BLaER1 treated with 17β-estradiol and CSF1 and Interleukin-3, amounts not matched to agents 10 nM and 100 nM (cell line): ENCODE data around the gene ZFYVE1.
"Not testable (repeated sequence)": the region's sequence is repeated elsewhere in the genome, so short reads cannot be mapped to it uniquely, and the experiment has no call there.

Experiments
- H3K27ac ChIP-seq, 11 experiments: shearing (Covaris generic); formaldehyde crosslinking; 2 replicates each; pipeline ENCODE4 v1.8.1; 2022
- H3K27me3 ChIP-seq, 11 experiments: shearing (Covaris generic); formaldehyde crosslinking; 2 replicates each; pipeline ENCODE4 v1.8.1; 2022
- H3K36me3 ChIP-seq, 11 experiments: shearing (Covaris generic); formaldehyde crosslinking; 2 replicates each; pipeline ENCODE4 v1.8.1; 2022
- H3K4me1 ChIP-seq, 10 experiments: shearing (Covaris generic); formaldehyde crosslinking; 2 replicates each; pipeline ENCODE4 v1.8.1; 2022
- H3K4me2 ChIP-seq, 11 experiments: shearing (Covaris generic); formaldehyde crosslinking; 2 replicates each; pipeline ENCODE4 v1.8.1; 2022
- H3K4me3 ChIP-seq, 10 experiments: shearing (Covaris generic); formaldehyde crosslinking; 2 replicates each; pipeline ENCODE4 v1.8.1; 2022
- H3K9ac ChIP-seq, 11 experiments: shearing (Covaris generic); formaldehyde crosslinking; 2 replicates each; pipeline ENCODE4 v1.8.1; 2022
- H3K9me3 ChIP-seq, 11 experiments: shearing (Covaris generic); formaldehyde crosslinking; replicated peaks in 1 of 11; 2 replicates each; pipeline ENCODE4 v1.8.1; 2022
- H4K20me1 ChIP-seq, 11 experiments: shearing (Covaris generic); formaldehyde crosslinking; 2 replicates each; pipeline ENCODE4 v1.8.1; 2022
- Cebpa-rat ChIP-seq, 11 experiments: shearing (Covaris generic); IDR thresholded peaks; 2 replicates each; pipeline ENCODE4 v1.8.1; 2022

ZFYVE1 gene

DNA sequence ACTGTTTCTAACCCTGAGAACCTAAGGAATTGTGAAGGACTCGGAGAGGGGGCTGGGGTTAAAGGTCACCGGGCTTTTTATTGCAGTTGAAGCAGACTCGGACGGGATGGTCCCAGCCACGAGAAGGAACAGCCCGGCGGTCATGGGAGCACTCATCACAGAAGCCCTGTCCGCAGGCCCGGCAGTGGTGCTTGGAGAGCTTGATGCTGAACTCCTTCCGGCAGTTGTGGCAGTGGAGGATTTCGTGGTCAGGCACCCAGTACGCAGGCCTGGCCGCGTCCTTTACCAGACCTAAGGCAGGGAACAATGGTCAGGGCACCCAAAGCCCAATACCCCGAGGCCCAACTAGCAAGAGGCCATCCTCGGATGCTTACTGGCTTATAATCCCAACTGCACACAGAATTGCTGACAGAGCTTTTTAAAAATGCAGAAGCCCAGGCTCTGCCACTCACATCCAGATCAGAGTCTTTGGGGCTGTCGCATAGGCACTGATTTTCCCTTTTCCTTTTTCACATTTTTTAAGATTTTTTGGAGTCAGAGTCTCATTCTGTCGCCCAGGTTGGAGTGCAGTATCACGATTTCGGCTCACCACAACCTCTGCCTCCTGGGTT, 56.0 kb downstream of the ZFYVE1 start:
- no peak for TF ChIP-seq Cebpa-rat (IDR thresholded peaks at IDR 0.05)
- peaks cover 77 to 100% (median 89%) of the 10 kb centered on the region in 11 experiments for H3K36me3 ChIP-seq
- no peaks in the 10 kb centered on the region for H3K27me3 ChIP-seq
- no peaks in the 10 kb centered on the region for H3K9me3 ChIP-seq
- H3K27ac ChIP-seq: no peak overlapping the region
- H4K20me1 ChIP-seq: peaks cover 0 to 8% (median 0%) of the 10 kb centered on the region in 11 experiments; a peak in 3 of 22 replicates
- peaks cover 0 to 3% (median under 1%) of the 10 kb centered on the region in 10 experiments; a peak in 4 of 20 replicates for H3K4me1 ChIP-seq
- no peak overlapping the region for H3K4me3 ChIP-seq
- no peak overlapping the region for H3K9ac ChIP-seq
- no peak overlapping the region for H3K4me2 ChIP-seq

DNA sequence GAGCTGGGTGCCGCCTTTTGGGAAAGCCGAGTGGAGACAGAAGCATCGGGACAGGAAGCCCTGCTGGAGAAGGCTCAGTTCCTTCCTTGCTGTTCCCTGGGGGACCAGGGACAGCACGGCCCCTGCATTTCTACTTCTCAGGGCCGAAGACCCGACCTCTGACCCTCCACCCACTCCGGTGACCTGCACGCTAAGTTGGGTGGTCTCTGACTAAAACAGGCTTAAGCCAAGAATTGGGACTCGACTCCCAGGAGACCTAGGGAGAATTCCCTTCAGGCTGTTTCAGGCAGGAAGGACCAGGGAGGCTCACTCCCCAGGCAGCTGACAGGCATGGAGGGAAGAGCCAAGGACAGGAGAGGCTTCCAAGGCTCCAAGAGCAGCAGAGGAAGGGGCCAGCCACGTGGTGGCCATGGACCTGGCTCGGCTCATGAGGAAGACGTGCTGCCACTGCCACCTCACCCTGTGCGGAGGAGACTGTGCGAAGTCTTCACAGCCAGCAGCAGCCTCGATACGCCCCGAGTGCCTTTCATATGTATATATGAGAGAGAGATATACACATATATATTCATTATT, 56.8 kb downstream of the ZFYVE1 start:
- no peak overlapping the region for H3K4me2 ChIP-seq
- H4K20me1 ChIP-seq: peaks cover 0 to 8% (median 0%) of the 10 kb centered on the region in 11 experiments; a peak in 3 of 22 replicates
- H3K9me3 ChIP-seq: no peaks in the 10 kb centered on the region
- peaks cover 69 to 92% (median 81%) of the 10 kb centered on the region in 11 experiments for H3K36me3 ChIP-seq
- no peak overlapping the region for H3K27ac ChIP-seq
- H3K9ac ChIP-seq: no peak overlapping the region
- H3K4me3 ChIP-seq: no peak overlapping the region
- H3K4me1 ChIP-seq: peaks cover 0 to 10% (median 8%) of the 10 kb centered on the region in 10 experiments; a peak in 16 of 20 replicates
- TF ChIP-seq Cebpa-rat (IDR thresholded peaks at IDR 0.05): no peak
- H3K27me3 ChIP-seq: no peaks in the 10 kb centered on the region

DNA sequence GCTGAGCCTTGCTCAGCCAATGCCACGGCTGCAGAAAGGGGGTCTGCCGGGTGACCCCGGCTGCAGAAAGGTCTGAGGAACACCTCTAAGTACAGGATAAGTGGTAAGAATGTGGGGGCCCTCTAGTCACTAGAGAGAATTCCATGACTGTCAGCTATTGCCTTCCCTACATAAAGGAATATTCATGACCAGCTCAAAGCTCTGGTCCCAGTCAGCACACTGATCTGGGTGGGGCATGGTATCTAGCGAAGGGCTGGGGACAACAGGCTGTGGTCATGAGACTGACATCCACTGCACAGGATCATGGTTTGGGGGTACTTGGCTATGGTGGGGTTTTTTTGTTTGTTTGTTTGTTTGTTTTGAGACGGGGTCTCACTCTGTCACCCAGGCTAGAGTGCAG, 58.6 kb downstream of the ZFYVE1 start:
- TF ChIP-seq Cebpa-rat (IDR thresholded peaks at IDR 0.05): no peak
- H3K27me3 ChIP-seq: no peaks in the 10 kb centered on the region
- H3K36me3 ChIP-seq: peaks cover 51 to 78% (median 63%) of the 10 kb centered on the region in 11 experiments
- H3K9me3 ChIP-seq: no peaks in the 10 kb centered on the region
- no peak overlapping the region for H3K4me3 ChIP-seq
- H3K9ac ChIP-seq: no peak overlapping the region
- H3K27ac ChIP-seq: no peak overlapping the region
- peaks cover 0 to 19% (median 14%) of the 10 kb centered on the region in 10 experiments; a peak in 16 of 20 replicates for H3K4me1 ChIP-seq
- no peaks in the 10 kb centered on the region; a peak in 1 of 22 replicates for H4K20me1 ChIP-seq
- H3K4me2 ChIP-seq: no peak overlapping the region

DNA sequence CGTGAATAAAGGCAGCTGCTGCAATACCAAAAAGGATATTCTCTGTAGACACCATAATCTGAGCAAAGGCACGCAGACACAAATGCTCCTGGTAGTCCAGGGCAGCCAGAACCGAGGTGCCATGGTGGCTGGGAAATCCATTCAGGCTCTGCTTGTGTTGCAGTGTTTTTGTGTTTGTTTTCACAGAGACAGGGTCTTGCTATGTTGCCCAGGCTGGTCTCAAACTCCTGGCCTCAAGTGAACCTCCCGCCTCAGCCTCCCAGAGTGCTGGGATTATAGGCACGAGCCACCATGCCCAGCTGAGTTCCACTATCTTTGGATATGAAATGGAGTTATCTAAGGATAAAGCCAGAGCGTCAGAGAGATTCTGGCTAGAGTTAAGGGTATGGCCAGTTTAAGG, 60.9 kb downstream of the ZFYVE1 start:
- H3K9ac ChIP-seq: no peak overlapping the region
- H3K4me1 ChIP-seq: peaks cover 0 to 19% (median 14%) of the 10 kb centered on the region in 10 experiments; a peak in 16 of 20 replicates
- TF ChIP-seq Cebpa-rat (IDR thresholded peaks at IDR 0.05): no peak
- H3K27ac ChIP-seq: peak overlapping the region in 6 of 11 experiments; percentile 33 to 60 (median 47); a peak in 7 of 22 replicates
- H3K27me3 ChIP-seq: no peaks in the 10 kb centered on the region
- H4K20me1 ChIP-seq: no peaks in the 10 kb centered on the region; a peak in 1 of 22 replicates
- H3K4me3 ChIP-seq: no peak overlapping the region
- peaks cover 43 to 77% (median 54%) of the 10 kb centered on the region in 11 experiments for H3K36me3 ChIP-seq
- H3K4me2 ChIP-seq: peak overlapping the region in 1 of 11 experiments; percentile 23; a peak in 1 of 22 replicates
- no peaks in the 10 kb centered on the region for H3K9me3 ChIP-seq

DNA sequence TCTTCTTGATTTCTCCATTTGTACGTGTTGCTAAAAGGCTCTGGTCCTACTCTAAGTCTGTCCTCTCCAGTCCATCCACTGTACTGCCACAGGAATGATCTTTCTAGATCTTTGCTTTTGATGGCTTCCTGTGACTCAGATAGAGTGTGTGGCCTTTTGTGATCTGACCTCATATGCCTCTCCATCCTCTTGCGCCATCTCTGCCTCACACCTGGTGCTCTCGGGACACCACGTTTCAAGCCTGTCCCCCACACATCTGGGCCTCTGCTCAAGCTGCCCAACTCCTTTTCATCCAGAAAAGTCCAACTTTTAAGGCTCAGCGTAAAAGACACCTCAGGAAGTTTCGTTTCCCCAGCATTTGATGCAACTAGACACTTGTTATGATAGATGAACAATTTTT, 61.7 kb downstream of the ZFYVE1 start:
- Histone ChIP-seq H3K27ac (peak overlapping the region in 7 of 11 experiments; percentile 23 to 60 (median 41); a peak in 10 of 22 replicates), H3K4me3 (no peak overlapping the region), H3K36me3 (peaks cover 43 to 77% (median 54%) of the 10 kb centered on the region in 11 experiments), H3K4me1 (peaks cover 0 to 19% (median 14%) of the 10 kb centered on the region in 10 experiments; a peak in 16 of 20 replicates), H3K4me2 (peak overlapping the region in 8 of 11 experiments; percentile 6 to 61 (median 30); a peak in 12 of 22 replicates), H3K9ac (no peak overlapping the region), H3K27me3 (no peaks in the 10 kb centered on the region), H4K20me1 (no peaks in the 10 kb centered on the region), H3K9me3 (no peaks in the 10 kb centered on the region)
- peak in 2 of 11 experiments; percentile 38 to 46; a peak in 3 of 22 replicates for TF ChIP-seq Cebpa-rat (IDR thresholded peaks at IDR 0.05)

DNA sequence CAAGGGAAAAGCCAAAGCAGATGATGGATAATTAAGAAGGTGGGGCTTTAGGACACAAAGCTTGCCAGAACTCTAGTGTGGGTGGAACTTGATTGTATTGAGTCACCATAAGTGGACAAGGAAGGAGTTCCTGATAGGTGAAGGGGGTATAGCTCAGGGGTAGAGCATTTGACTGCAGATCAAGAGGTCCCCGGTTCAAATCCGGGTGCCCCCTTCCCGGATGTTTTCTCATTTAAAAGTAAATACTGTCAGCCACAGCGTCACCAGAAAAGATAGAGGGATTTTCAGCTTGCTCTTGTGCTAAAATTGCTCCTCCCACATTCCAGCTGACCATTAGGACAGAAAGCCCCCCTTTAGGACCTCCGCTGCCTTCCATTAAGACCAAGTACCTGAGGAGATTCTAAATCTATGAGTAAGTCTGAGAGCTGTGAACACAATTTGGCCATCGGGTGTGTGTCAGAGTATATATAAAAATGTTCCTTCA, 64.0 kb downstream of the ZFYVE1 start:
- H3K9ac ChIP-seq: no peak overlapping the region
- no peak overlapping the region for H3K4me3 ChIP-seq
- no peak overlapping the region for H3K4me2 ChIP-seq
- H4K20me1 ChIP-seq: peaks cover 0 to 9% (median 0%) of the 10 kb centered on the region in 11 experiments; a peak in 2 of 22 replicates
- peaks cover 46 to 78% (median 57%) of the 10 kb centered on the region in 11 experiments for H3K36me3 ChIP-seq
- no peaks in the 10 kb centered on the region for H3K9me3 ChIP-seq
- no peak overlapping the region for H3K27ac ChIP-seq
- TF ChIP-seq Cebpa-rat (IDR thresholded peaks at IDR 0.05): no peak
- peaks cover 0 to 19% (median 14%) of the 10 kb centered on the region in 10 experiments; a peak in 16 of 20 replicates for H3K4me1 ChIP-seq
- H3K27me3 ChIP-seq: no peaks in the 10 kb centered on the region

DNA sequence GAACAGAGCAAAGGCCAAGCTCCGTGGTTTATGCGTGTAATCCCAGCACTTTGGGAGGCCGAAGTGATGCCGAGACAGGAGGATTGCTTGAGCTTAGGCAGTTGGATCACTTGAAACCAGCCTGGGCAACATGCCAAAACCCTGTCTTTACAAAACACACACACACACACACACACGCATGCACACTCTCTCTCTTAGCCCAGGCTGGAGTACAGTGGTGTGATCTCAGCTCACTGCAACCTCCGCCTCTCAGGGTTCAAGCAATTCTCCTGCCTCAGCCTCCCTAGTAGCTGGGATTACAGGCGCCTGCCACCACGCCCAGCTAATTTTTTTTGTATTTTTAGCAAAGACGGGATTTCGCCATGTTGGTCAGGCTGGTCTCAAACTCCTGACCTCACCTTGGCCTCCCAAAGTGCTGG, 64.6 kb downstream of the ZFYVE1 start:
- peaks cover 50 to 78% (median 60%) of the 10 kb centered on the region in 11 experiments for H3K36me3 ChIP-seq
- peaks cover 0 to 19% (median 14%) of the 10 kb centered on the region in 10 experiments; a peak in 16 of 20 replicates for H3K4me1 ChIP-seq
- not testable (repeated sequence) for H3K9me3 ChIP-seq, H3K27ac ChIP-seq, H3K27me3 ChIP-seq, H4K20me1 ChIP-seq, H3K4me3 ChIP-seq, H3K9ac ChIP-seq, H3K4me2 ChIP-seq

DNA sequence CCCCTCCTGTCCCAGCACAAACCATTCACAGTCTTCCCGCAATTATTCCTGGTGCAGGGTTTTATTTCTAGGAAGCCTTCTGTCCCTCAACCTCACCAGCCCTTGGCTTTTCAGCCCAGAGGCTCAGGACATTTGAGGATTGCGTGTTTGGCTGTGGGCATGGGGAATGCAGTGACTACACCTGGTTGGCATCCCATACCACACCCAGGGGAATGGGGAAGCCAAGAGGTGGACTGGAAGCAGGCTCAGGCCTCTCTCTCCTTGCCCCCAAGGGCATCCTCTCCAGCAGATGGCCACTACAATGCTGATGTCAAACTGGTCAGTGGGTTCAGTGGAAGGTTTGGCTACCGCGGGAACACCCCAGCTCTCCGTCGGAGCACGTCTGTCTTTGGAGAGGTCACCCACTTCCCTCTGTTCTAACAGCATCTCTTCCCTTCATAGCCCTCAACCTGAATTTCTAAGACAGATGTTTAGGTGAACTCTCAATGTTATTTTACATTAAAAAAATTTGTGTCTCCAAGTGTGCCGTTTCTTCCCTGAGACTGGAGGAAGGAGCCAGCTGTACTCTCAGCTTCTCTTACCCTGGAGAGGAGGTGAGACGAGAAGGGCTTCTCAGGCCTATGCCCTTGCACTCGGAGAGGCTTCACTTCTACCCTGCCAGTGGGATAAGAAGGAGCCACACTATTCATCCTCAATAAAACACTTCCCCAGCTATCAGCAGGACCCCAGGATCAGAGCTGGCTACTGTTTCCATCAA, 65.1 kb downstream of the ZFYVE1 start:
- no peak overlapping the region for H3K4me3 ChIP-seq
- H3K4me2 ChIP-seq: no peak overlapping the region
- H4K20me1 ChIP-seq: peaks cover 0 to 9% (median 0%) of the 10 kb centered on the region in 11 experiments; a peak in 2 of 22 replicates
- no peaks in the 10 kb centered on the region for H3K9me3 ChIP-seq
- H3K4me1 ChIP-seq: peaks cover 0 to 19% (median 14%) of the 10 kb centered on the region in 10 experiments; a peak in 16 of 20 replicates
- H3K36me3 ChIP-seq: peaks cover 49 to 78% (median 63%) of the 10 kb centered on the region in 11 experiments
- H3K9ac ChIP-seq: no peak overlapping the region
- H3K27ac ChIP-seq: no peak overlapping the region
- no peaks in the 10 kb centered on the region for H3K27me3 ChIP-seq
- no peak for TF ChIP-seq Cebpa-rat (IDR thresholded peaks at IDR 0.05)

DNA sequence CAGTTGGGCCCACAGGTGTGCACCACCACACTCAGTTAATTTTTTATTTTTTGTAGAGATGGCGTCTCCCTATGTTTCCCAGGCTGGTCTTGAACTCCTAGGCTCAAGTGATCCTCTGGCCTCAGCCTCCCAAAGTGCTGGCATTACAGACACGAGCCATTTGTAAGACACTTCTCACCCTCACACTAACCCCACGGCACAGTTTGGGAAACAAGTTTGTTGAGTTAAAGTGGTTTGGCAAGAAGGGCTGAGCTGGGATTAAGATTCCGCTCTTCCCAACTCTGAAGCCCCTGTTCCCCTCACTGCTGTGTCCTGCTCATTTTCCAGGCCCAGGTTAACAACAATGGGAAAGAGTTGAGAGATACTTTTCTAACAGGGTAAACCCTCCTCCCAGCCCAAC, 65.9 kb downstream of the ZFYVE1 start:
- H3K27ac ChIP-seq: not testable (repeated sequence)

More for the DNA sequence above, 65.9 kb downstream of the ZFYVE1 start:
- Histone ChIP-seq H3K4me1 (peaks cover 0 to 18% (median 14%) of the 10 kb centered on the region in 10 experiments; a peak in 16 of 20 replicates), H3K36me3 (peaks cover 56 to 79% (median 70%) of the 10 kb centered on the region in 11 experiments)
- H3K9ac ChIP-seq, H3K9me3 ChIP-seq, H4K20me1 ChIP-seq, H3K27me3 ChIP-seq, H3K4me2 ChIP-seq, H3K4me3 ChIP-seq: not testable (repeated sequence)
